Endothelial cell of umbilical vein (primary cell): ENCODE data around the gene PI4KA. TPM values are rescaled to one million over a fixed set of nuclear protein-coding genes. Genes with fewer than 3 reads are reported as not detected.
"Not testable (repeated sequence)": the region's sequence is repeated elsewhere in the genome, so short reads cannot be mapped to it uniquely, and the experiment has no call there.

Source experiments
- BruUV-seq: library from RNA; stranded (reverse); fragments of 400-500 nt; replicated peaks from 2 replicates; lab custom pipeline; 2021; lab: Mats Ljungman, UMichigan
- CTCF ChIA-PET: fragments of 300-600, 350-600 bp; sonication (Branson Sonifier 250); formaldehyde crosslinking; loops from one replicate; lab custom pipeline; 2021; ENCODE audit warnings: antibody characterized with exemption, inconsistent platforms; lab: Charles Lee
- POLR2A ChIA-PET: fragments of 300-600, 350-600 bp; sonication (Branson Sonifier 250); formaldehyde crosslinking; loops from one replicate; lab custom pipeline; 2021; ENCODE audit warnings: antibody characterized with exemption, inconsistent platforms; lab: Charles Lee
- DNase-seq: peaks from one replicate; pipeline ENCODE4 v3.0.0-alpha.2; 2011; ENCODE audit warnings: low read depth, low spot score
- FAIRE-seq: peaks from 2 replicates; lab custom pipeline; 2011; peaks lifted over from hg19 to GRCh38; lab: Jason Lieb, UNC
- H2AFZ ChIP-seq: 2 replicates; pipeline ENCODE4 v1.6.0; 2012; ENCODE audit warnings: low read depth, low read length, control low read depth, inconsistent platforms
- H3K27ac ChIP-seq: 2 replicates; pipeline ENCODE4 v1.5.1; 2011; ENCODE audit warnings: low read depth, mild to moderate bottlenecking, control low read depth, low read length, moderate library complexity; ENCODE audit not compliant: insufficient read depth
- H3K27me3 ChIP-seq, 2 experiments: 2 replicates each; pipeline versions ENCODE4 v1.6.0 to v1.6.1; 2011; ENCODE audit warnings: low read length in 2 of 2, mixed read lengths in 1 of 2; ENCODE audit not compliant: control insufficient read depth in 2 of 2, insufficient read depth in 2 of 2
- H3K36me3 ChIP-seq, 2 experiments: 2 replicates in 1 of 2; 3 replicates in 1 of 2; pipeline ENCODE4 v1.5.1; 2011; ENCODE audit warnings: low read length in 2 of 2, mild to moderate bottlenecking in 1 of 2, moderate library complexity in 1 of 2; ENCODE audit not compliant: control insufficient read depth in 2 of 2, insufficient read depth in 2 of 2; ENCODE audit errors: extremely low read depth in 1 of 2
- H3K4me1 ChIP-seq: 3 replicates; pipeline ENCODE4 v1.5.1; 2011; ENCODE audit warnings: mild to moderate bottlenecking, low read length; ENCODE audit not compliant: control insufficient read depth, insufficient read depth; ENCODE audit errors: extremely low read depth
- H3K4me2 ChIP-seq: 2 replicates; pipeline ENCODE4 v1.6.1; 2011; ENCODE audit warnings: low read length, control low read depth, mixed read lengths; ENCODE audit not compliant: insufficient read depth
- H3K4me3 ChIP-seq, 3 experiments: fragments of 200-600 bp in 1 of 3; sonication (generic), shearing (Covaris generic) in 1 of 3; replicated peaks in 1 of 3; 2 replicates each; pipeline ENCODE4 v1.5.1; 2011 to 2016; ENCODE audit warnings: control low read depth in 3 of 3, low read length in 3 of 3, mild to moderate bottlenecking in 2 of 3, inconsistent platforms in 1 of 3, low read depth in 1 of 3, moderate library complexity in 1 of 3; ENCODE audit not compliant: insufficient read depth in 1 of 3
- H3K79me2 ChIP-seq: 2 replicates; pipeline ENCODE4 v1.6.0; 2012; ENCODE audit warnings: low read length, inconsistent platforms; ENCODE audit not compliant: control insufficient read depth, insufficient read depth
- H3K9ac ChIP-seq: replicated peaks from 2 replicates; pipeline ENCODE3; 2011; ENCODE audit warnings: low read length, control low read depth; ENCODE audit not compliant: insufficient read depth; ENCODE audit errors: extremely low read depth
- H3K9me1 ChIP-seq: replicated peaks from 3 replicates; pipeline ENCODE4 v1.6.0; 2011; ENCODE audit warnings: mild to moderate bottlenecking, low read length; ENCODE audit not compliant: control insufficient read depth, insufficient read depth; ENCODE audit errors: extremely low read depth
- H3K9me3 ChIP-seq: replicated peaks from 2 replicates; pipeline ENCODE4 v1.5.1; 2012; ENCODE audit warnings: low read length, inconsistent platforms; ENCODE audit not compliant: control insufficient read depth, insufficient read depth
- H4K20me1 ChIP-seq: replicated peaks from 2 replicates; pipeline ENCODE3; 2011; ENCODE audit warnings: mild to moderate bottlenecking, low read length; ENCODE audit not compliant: control insufficient read depth, insufficient read depth; ENCODE audit errors: extremely low read depth
- EZH2 ChIP-seq: IDR thresholded peaks from 2 replicates; pipeline ENCODE4 v1.6.1; 2012; ENCODE audit warnings: borderline replicate concordance, low read depth, mild to moderate bottlenecking, moderate library complexity, low read length, inconsistent platforms; ENCODE audit not compliant: severe bottlenecking
- FOS ChIP-seq: IDR thresholded peaks from 2 replicates; pipeline ENCODE4 v1.6.1; 2011; ENCODE audit warnings: mild to moderate bottlenecking, low read length, moderate library complexity, borderline replicate concordance; ENCODE audit not compliant: insufficient read depth
- GATA2 ChIP-seq: IDR thresholded peaks from 2 replicates; pipeline ENCODE4 v1.7.0; 2011; ENCODE audit warnings: low read depth, mild to moderate bottlenecking, moderate library complexity, mixed read lengths, low read length; ENCODE audit not compliant: insufficient read length, insufficient read depth
- JUN ChIP-seq: IDR thresholded peaks from 2 replicates; pipeline ENCODE4 v1.6.1; 2011; ENCODE audit warnings: borderline replicate concordance, low read depth; ENCODE audit not compliant: insufficient read length, insufficient read depth
- MAX ChIP-seq: IDR thresholded peaks from 2 replicates; pipeline ENCODE4 v1.6.1; 2011; ENCODE audit not compliant: insufficient read depth, insufficient read length
- MYC ChIP-seq: IDR thresholded peaks from one replicate; pipeline ENCODE4 v1.6.1; 2011; ENCODE audit warnings: mild to moderate bottlenecking, low read depth, low read length
- POLR2A ChIP-seq: IDR thresholded peaks from 2 replicates; pipeline ENCODE4 v1.6.1; 2012; ENCODE audit warnings: low read depth, mild to moderate bottlenecking, control low read depth, low read length
- POLR2AphosphoS5 ChIP-seq: IDR thresholded peaks from 2 replicates; pipeline ENCODE4 v1.6.1; 2012; ENCODE audit warnings: low read depth, mild to moderate bottlenecking, control low read depth, low read length, moderate library complexity; ENCODE audit not compliant: insufficient read depth
- dilution Hi-C: fragments of 300-500 bp; cut with MboI; formaldehyde crosslinking; loops from one replicate; pipeline ENCODE4 v1.15.0; 2019; ENCODE audit warnings: low sequenced_read_pairs; ENCODE audit not compliant: extremely low pct_ligation_motif_present
- intact Hi-C: fragments of 100-400 bp; cut with micrococcal nuclease; formaldehyde crosslinking; loops from one replicate; pipeline ENCODE4 v1.10.0; 2022
- polyA plus RNA-seq, 4 experiments: library from polyadenylated mRNA; depleted of rRNA in 3 of 4; stranded (reverse) in 3 of 4; unstranded in 1 of 4; fragments of >200 nt; gene quantifications; 2 replicates each; pipeline versions ENCODE4 v1.2.1 to v1.2.3, GENCODE V29; 2011 to 2012; ENCODE audit warnings: missing spikeins in 1 of 4
- total RNA-seq: library from RNA; stranded (reverse); gene quantifications from 2 replicates; pipeline ENCODE4 v1.2.3, GENCODE V29; 2021
- TF ChIP-seq, protein P1 (sequence below), 2 donors: IDR thresholded peaks; 1 replicate in 1 of 2; 2 replicates in 1 of 2; pipeline ENCODE4 v1.5.1; 2011; ENCODE audit warnings: low read length in 2 of 2, mild to moderate bottlenecking in 2 of 2, moderate library complexity in 2 of 2, control low read depth in 1 of 2, inconsistent platforms in 1 of 2, low read depth in 1 of 2; ENCODE audit not compliant: insufficient read depth in 1 of 2; ENCODE audit errors: extremely low read depth in 1 of 2

The PI4KA gene
- total and polyA plus RNA-seq, 2 donors (not counting 3 experiments of a cell fraction or from before 2014, with no cell fraction given), result 28.9 to 56.4 TPM

DNA sequence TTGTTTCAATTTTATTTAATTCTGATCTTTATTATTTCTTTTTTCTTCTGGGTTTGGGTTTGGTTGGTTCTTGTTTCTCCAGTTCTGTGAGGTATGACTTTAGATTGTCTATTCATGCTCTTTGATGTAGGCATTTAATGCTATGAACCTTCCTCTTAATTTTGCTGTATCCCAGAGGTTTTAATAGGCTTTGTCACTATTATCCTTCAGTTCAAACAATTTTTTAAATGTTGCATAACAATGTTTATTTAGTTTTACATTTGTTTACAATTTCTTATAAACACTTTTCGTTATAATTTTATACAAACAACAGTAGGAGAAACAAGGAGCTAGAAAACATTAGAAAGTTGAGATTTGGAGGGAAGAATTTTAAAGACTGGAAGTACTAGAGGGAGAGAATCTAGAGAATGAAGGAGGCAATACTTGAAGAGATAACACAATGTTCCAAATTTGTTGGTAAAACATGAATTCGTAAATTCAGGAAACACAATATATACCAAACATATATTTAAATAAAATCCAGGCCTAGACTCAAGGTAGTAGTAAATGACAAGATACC is 180.8 kb downstream of the PI4KA start:
- H3K27ac ChIP-seq, result no peak overlapping the region
- H4K20me1 ChIP-seq, result no peaks in the 10 kb centered on the region
- no peaks in the 10 kb centered on the region for H3K9me3 ChIP-seq
- H3K9me1 ChIP-seq, result no peaks in the 10 kb centered on the region
- DNase-seq (no peak), FAIRE-seq (no peak)
- TF ChIP-seq POLR2A (no peak), POLR2AphosphoS5 (no peak), GATA2 (no peak), MAX (no peak), MYC (no peak), FOS (no peak), JUN (no peak), EZH2 (no peak)
- TF ChIP-seq, protein P1, sequence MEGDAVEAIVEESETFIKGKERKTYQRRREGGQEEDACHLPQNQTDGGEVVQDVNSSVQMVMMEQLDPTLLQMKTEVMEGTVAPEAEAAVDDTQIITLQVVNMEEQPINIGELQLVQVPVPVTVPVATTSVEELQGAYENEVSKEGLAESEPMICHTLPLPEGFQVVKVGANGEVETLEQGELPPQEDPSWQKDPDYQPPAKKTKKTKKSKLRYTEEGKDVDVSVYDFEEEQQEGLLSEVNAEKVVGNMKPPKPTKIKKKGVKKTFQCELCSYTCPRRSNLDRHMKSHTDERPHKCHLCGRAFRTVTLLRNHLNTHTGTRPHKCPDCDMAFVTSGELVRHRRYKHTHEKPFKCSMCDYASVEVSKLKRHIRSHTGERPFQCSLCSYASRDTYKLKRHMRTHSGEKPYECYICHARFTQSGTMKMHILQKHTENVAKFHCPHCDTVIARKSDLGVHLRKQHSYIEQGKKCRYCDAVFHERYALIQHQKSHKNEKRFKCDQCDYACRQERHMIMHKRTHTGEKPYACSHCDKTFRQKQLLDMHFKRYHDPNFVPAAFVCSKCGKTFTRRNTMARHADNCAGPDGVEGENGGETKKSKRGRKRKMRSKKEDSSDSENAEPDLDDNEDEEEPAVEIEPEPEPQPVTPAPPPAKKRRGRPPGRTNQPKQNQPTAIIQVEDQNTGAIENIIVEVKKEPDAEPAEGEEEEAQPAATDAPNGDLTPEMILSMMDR (IDR thresholded peaks at IDR 0.05; ENCODE audit: extremely low read depth in 1 of 2, insufficient read depth in 1 of 2, low read depth in 1 of 2, low read length in 2 of 2), result no peak
- no peaks in the 10 kb centered on the region for H3K79me2 ChIP-seq
- no peak overlapping the region for H3K9ac ChIP-seq
- no peak overlapping the region for H2AFZ ChIP-seq
- intact Hi-C loops, result no loop called here
- CTCF ChIA-PET, result no interaction called here
- H3K4me1 ChIP-seq, result no peaks in the 10 kb centered on the region
- no peaks in the 10 kb centered on the region for H3K36me3 ChIP-seq
- POLR2A ChIA-PET, result no interaction called here
- dilution Hi-C loops, result no loop called here
- BruUV-seq, result no TSS peak
- no peak overlapping the region for H3K4me3 ChIP-seq
- H3K4me2 ChIP-seq, result no peak overlapping the region
- peaks cover 7 to 36% of the 10 kb centered on the region in 2 experiments for H3K27me3 ChIP-seq

GRCh38 chr22:20675613-20676012 is 183.0 kb downstream of the PI4KA start:
- H3K9me1 ChIP-seq, H2AFZ ChIP-seq, H3K9me3 ChIP-seq, H3K4me1 ChIP-seq, CTCF ChIA-PET, FAIRE-seq, POLR2A ChIA-PET, intact Hi-C loops, dilution Hi-C loops, H3K4me2 ChIP-seq, H3K9ac ChIP-seq, H3K36me3 ChIP-seq, H3K27ac ChIP-seq, BruUV-seq, H3K79me2 ChIP-seq, DNase-seq, H3K4me3 ChIP-seq, H4K20me1 ChIP-seq: not testable (repeated sequence)
- H3K27me3 ChIP-seq, result peaks cover 11 to 53% of the 10 kb centered on the region in 2 experiments
